ENCODE data around the gene IQGAP2.

Gene IQGAP2

GRCh38 chr5:76745670-76746069, 342.6 kb downstream of the IQGAP2 start:
- DNase-seq (ENCODE audit: low read depth in 2 of 2): no peak

DNA sequence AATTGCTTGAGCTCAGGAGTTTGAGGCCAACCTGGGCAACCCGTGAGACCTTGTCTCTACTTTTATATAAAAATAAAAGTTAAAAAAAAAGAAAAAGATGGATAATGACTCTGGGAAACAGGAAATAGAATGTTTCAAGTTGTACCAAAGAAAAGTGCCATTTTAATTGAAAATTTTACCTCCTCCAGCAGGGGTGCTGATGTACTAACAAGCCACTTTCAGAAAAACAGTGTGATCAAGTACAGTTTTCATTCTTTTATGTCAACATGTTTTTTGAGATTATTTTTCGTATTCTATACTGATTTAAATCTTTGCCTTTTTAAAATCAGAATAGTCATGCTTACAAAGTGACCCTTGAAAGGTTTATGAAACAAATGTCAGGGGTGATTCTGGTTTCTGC, 343.6 kb downstream of the IQGAP2 start:
- no peak for DNase-seq (ENCODE audit: low read depth in 2 of 2)

GRCh38 chr5:76747706-76748105, 344.6 kb downstream of the IQGAP2 start:
- DNase-seq (ENCODE audit: low read depth in 2 of 2): no peak

- no peak for DNase-seq (ENCODE audit: low read depth in 2 of 2)
Observed at GRCh38 chr5:76751291-76751690, 348.2 kb downstream of the IQGAP2 start.

- no peak for DNase-seq (ENCODE audit: low read depth in 2 of 2)
Observed at GRCh38 chr5:76754668-76755078, 351.6 kb downstream of the IQGAP2 start.

- DNase-seq (ENCODE audit: low read depth in 2 of 2): no peak
Observed at GRCh38 chr5:76755779-76756637, 352.9 kb downstream of the IQGAP2 start.

- DNase-seq (ENCODE audit: low read depth in 2 of 2): no peak
Observed at GRCh38 chr5:76757049-76757448, 354.0 kb downstream of the IQGAP2 start.

Data from stimulated activated CD8-positive, alpha-beta memory T cell treated with anti-CD3 and anti-CD28 coated beads, Interleukin-7, amount 100 ng/mL, for 4 hours (primary cell).